Activated CD8-positive, alpha-beta memory T cell treated with anti-CD3 and anti-CD28 coated beads, Interleukin-2, amount 50 U/mL, for 1 hour (primary cell): ENCODE measurements around the gene PTGR2.
"Not testable (repeated sequence)": the region's sequence is repeated elsewhere in the genome, so short reads cannot be mapped to it uniquely, and the experiment has no call there.

Source experiments
- DNase-seq: peaks from one replicate; pipeline ENCODE4 v3.0.0-alpha.2; 2020; ENCODE audit errors: extremely low read depth

PTGR2 gene

DNA sequence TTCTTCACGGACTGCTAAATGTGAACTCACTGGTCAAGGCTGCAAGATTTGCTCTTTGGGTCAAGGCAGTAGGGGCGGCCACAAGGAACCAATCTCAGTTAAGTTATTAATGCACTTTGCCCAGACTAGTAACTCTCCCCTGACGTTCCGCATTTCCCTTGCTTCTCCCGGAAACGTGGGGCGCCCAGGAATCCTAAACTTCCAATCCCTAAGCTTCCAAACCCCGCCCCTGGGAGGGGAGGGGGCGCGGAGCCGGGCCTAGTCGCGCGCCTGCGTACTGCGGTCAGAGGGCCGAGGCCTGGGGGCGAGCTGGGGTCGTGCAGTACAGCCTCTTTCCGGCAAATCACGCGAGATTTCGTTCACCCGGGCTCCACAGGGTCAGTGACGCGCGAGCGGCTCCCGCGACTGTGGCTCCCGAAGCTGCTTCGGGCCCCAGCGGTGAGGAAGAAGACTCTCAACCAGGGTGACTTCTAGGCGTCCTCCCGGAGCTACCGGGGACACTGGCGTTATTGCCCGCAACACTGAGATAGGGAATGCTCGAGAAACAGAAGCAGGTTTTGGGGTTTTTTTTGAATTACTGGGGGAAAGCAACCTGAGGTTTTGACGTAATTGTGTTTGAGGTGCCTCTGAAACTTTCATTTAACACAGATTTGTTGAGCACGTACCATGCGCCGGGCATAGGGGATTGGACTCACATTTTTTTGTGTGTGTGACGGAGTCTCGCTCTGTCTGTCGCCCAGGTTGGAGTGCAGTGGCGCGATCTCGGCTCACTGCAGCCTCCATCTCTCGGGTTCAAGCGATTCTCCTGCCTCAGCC is at the start of gene PTGR2:
PTGR2 (plus strand) TSS at position 265 of the 816 bp plus-strand sequence. CDS start 7,032 bp downstream, outside the sequence.
- peak; percentile 91 for DNase-seq

DNA sequence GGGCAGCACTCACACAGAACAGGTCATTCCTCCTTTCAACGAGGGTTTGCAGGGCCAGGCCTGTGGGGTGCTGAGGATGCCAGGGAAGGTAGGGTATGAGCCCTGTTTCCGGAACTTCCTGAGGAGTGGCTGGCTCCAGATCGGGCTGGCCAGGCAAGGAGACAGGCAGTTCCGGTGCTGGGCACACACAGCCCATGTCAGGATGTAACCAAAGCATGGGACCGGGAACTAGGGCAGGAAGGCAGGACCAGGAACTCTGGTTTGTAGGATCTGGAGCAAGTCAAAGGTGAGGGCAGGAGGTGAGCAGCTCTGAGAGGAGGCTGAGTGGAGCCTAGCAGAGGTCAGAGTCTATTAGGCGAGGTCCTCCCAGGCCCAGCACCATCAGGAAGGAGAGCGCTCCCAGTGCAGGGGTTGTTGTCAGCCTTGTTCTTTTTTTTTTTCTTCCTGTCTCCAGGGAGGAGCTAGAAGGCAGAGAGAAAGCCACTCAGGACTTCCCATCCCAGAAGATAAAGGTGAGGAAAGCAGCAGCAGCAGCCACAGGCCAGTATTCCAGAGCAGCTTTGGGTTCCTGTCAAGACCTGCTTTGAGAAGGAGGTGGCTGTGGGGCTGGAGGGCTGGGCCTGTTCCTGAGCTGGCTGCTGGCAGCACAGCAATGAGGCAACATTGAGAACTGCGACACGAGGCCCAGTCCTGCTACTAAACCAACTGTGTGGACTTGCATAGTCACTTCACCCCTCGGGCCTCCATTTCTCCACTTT is 49.0 kb upstream of the PTGR2 start:
- no peak for DNase-seq

DNA sequence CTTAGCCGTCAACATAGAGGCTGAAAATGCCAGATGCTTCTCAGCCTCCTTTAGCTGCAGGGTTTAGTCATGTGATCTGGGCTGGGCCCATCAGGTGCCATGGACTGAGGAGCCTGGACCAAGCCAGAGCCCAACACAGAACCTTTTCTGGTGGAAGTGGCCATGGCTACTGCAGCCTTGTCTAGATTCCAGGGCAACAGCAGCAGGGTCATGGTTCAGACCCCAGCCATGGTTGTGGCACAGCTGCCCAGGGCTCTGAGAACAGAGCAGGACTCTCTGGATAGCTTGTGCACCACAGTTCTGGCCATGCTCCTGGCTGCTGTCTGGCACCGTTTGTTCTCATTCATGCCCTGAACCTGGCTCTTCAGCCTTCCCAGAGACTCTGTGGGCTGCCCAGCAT is 47.0 kb upstream of the PTGR2 start:
- DNase-seq: no peak

DNA sequence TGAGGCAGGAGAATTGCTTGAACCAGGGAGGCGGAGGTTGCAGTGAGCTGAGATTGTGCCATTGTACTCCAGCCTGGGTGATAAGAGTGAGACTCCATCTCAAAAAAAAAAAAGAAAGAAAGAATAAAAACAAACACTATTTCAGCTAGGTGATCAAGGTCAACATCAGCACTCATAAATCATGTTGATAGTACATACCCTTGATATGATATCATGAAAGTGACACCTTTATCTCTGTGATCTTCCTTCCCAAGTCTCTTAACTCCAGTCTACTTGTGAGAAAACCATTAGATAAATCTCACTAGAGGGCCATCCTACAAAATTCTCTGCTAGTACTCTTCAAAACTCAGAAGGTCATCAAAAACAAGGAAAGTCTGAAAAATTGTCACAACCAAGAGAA is 44.2 kb upstream of the PTGR2 start:
- DNase-seq: no peak

DNA sequence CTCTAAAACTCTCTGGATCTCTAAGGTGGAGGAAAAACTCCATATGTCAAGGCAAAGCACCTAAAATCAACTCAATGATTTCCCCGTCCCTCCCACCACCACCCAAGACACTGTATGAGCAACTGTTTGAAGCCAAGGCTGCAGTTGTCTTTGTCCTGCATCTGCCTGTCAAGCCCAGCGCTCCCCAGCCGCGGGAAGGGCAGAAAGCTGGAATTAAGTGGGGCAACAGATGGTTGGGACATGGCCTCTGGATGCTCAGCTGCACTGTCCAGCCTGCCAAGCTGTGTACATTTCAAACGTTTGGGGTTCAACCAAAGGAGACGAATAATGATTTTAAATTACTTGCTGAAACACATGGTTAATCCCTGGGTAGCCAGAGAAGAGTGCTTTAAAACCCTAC is 42.2 kb upstream of the PTGR2 start:
- no peak for DNase-seq

DNA sequence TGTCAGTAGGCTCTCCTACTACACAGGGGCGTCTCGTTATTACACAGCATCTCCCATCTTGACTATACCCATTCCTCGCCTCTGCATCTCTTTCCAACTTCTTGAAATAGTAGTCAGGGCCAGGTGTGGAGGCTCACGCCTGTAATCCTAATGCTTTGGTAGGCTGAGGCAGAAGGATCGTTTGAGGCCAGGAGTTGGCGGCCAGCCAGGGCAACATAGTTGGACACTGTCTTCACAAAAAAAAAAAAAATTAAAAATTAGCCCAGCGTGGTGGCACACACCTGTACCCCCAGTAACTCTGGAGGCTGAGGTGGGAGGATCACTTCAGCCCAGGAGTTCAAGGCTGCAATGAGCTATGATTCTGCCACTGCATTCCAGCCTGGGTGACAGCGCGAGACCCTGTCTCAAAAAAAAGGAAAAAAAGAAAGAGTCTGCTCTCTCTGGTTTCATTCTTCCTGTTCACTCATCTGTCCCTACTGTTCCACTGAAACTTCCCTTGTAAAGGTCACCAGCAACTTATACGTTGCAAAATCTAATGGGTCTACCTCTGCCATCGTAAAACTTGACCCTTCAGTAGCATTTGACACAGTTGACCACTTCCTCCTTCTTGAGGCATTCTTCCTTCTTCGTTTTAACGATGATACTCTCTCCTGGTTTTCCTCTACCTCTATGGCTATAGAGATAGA is 41.0 kb upstream of the PTGR2 start:
- DNase-seq: no peak

DNA sequence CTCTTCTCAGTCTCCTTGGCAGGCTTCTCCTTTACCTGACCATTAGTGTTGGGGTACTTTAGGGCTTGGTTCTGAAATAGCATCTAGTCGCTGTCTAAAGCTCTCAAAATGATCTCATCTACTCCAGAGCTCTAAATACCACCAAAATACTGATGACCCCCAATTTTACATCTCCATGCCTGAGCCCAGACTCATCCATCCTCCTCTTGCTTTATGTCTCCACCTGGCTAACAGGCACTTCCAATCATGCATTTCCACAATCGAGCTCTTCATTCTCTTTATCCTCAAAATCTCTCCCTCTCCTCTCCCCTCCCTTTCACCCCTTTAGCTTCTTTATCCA is 40.5 kb upstream of the PTGR2 start:
- DNase-seq: no peak

DNA sequence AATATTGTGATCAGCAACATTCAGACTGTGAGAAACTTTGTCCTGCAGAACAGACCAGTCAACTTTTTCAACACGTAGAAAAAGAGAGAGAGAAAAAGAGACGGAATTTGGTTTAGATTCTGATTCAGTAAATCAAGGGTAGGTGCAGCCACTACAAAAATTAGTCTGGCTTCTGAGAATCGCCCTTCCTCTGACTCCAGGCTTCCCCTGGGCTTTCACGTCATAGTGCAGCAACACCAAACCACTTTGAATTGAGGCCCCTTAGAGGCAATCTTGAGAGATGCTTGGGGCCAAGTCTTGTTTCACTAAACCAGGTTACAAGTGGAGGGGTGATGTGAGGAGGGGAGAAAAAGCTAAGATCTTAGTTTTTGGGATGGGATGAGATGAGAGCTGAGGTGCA is 37.5 kb upstream of the PTGR2 start:
- DNase-seq: no peak

DNA sequence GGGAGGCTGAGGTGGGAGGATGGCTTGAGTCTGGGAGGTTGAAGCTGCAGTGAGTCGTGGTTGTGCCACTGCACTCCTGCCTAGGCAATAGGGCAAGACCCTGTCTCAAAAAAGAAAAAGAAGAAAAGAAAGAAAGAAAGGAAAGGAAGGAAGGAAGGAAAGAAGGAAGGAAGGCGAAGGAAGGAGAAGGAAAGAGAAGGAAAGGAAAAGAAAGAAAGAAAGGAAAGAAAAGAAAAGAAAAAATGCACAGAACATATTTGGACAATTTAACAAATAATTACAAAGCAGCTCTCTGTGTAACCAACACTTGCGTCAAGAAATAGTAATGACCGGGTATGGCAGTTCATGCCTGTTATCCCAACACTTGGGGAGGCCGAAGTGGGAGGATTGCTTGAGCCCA is 35.8 kb upstream of the PTGR2 start:
- DNase-seq: no peak

DNA sequence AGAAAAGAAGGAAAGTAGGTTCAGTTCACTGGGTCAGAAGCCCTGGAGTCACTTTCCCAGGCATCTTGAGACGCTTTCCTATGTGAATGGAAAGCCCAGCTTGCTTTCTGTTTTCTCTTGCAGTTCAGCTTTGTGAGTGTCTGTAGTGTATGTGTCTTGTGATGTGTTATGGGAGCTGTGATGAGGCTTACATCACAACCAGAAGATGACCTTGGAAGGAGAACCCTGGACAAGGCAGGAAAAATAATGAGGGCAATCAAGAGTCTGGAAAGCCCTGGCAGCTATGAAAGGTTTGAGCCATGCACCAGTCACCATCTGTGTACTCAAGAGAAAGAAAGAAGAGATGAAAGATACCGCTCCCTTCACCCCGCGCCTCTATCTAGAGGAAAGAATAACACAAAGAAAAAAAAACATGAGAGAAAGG is 35.2 kb upstream of the PTGR2 start:
- no peak for DNase-seq

DNA sequence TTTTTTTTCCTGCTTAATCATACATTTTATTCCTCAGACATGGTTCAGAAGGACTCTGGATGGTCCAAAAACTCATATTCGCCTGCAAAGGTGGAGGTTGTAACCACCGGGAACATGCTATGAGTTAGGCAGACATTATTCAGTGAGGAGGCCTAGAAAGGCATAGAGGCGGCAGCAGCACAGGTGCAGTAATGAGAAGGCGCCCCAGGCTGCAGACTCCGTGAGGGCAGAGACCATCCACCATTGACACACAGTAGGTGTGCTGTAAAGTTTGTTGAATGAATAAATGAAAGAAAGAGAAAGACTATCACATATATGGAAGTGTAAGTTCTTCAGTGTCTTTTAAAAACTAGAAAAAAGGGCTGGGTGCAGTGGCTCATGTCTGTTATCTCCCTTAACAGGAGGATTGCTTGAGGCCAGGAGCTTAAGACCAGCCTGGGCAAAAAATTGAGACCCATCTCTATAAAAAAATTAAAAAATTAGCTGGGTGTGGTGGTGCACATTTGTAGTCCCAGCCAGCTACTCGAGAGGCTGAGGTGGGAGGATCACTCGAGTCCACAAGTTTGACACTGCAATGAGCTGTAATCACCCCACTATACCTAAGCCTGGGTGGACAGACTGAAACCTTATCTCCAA is 34.5 kb upstream of the PTGR2 start:
- DNase-seq: no peak

DNA sequence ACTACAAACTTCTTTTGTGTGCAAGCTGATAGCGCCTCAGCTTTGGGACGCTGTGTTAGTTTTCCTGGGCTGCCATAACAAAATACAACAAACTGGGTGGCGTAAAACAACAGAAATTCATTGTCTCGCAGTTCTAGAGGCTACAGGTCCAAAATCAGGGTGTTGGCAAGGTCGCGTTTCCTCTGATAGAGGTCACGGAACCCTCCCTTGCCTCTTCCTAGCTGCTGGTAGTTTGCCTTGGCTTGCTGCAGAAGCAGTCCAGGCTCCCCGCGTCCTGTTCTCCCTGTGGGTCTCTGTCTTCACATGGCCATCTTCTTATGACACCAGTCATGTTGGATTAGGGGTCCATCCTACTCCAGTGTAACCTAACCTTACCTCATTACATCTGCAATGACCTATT is 32.8 kb upstream of the PTGR2 start:
- no peak for DNase-seq

DNA sequence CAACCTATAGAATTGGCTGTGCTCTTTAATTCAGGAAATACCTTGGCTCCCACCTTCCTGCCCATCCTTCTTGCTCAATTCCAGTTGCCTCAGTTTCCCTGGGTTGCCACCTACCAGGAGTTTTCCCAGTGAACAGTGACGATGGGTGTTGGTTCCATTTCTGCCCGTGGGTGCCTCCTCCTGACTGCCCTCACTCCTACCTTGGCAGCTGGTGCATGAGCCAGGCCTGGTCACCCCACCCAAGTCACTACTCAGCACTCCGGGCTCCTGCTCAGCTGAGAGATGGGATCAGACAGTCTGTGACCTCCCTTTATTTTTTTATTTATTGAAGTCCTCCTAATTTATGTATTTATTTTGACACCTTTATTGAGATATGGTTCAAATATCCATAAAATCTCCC is 31.0 kb upstream of the PTGR2 start:
- DNase-seq: no peak

DNA sequence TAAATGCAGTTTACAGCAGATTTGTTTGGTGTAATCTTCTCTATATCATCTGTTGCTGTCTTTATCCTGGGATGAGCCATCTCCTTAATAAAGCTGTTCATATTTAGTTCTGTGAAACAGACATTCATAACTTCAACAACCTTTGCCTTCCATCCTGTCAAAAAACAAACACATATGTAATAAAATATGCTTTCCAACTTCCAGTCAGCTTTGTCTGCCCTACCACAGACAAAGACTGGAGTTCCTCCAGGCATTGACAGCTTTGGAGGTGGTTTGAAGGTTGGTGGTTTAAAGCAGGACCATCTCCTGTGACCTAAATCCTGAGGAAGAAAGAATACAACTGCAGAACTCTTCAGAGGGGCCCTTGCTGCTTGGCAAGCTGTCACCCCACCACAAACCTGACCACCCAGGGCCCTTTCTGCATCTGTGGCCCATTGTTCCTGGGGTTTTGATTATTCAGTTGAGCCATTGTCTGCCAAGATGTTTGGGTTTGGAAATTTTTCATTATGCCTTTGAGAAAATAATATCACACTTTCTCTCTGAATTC is 28.2 kb upstream of the PTGR2 start:
- DNase-seq: no peak

DNA sequence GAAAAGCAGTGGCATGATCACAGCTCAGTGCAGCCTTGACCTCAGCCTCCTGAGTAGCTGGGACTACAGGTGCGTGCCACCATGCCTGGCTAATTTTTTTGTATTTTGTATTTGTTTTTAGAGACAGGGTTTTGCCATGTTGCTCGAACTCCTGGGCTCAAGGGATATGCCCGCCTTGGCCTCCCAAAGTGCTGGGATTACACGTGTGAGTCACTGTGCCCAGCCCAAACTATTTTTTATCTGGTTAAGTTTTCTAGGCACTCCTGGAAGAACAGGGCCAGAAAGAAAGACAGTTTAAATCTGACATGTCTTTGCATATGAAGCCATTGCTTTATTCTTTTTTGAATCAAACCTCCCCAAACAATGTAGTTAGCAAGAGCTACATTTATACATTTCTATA is 27.5 kb upstream of the PTGR2 start:
- DNase-seq: no peak

DNA sequence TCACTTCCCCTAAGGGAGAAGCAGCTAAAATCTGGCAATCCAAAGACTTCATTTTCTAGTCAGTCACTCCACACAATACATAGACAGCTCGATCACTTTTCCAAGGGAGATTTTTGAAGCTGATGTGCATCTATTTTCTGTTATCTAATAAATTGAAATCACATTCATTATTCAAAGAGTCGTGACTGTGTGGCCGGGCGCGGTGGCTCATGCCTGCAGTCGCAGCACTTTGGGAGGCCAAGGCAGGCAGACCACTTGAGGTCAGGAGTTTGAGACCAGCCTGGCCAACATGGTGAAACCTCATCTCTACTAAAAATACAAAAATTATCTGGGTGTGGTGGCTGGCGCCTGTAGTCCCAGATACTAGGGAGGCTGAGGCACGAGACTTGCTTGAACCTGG is 27.1 kb upstream of the PTGR2 start:
- DNase-seq: no peak

DNA sequence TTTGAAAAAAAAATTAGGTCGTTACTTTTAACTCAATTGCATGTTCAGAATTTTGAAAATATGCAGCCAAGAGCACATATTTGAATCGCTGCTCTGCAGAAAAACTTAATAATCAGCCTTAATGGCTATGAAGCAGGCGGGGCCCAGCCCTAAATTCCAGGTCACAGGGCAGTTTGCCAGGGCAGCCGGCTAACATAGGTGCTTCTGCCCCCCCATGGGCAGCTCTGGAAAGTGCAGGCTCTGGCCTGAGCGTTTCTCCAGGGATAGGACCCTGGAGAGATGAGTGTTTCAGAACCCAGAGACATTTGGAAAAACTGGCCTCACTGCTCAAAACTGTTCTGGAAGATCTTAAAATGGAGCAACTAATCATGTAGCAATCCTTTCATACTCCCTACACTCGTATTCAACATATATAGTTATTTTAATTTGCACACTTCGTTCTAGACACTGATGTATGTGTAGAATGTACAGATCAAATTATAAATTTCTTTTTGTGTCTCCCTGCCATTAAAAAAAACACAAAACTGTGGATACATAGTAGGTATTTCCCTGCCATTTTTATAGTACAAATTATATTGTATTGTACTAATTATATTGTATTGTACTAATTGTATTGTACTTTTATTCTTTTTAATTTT is 26.0 kb upstream of the PTGR2 start:
- peak; percentile 57 for DNase-seq

DNA sequence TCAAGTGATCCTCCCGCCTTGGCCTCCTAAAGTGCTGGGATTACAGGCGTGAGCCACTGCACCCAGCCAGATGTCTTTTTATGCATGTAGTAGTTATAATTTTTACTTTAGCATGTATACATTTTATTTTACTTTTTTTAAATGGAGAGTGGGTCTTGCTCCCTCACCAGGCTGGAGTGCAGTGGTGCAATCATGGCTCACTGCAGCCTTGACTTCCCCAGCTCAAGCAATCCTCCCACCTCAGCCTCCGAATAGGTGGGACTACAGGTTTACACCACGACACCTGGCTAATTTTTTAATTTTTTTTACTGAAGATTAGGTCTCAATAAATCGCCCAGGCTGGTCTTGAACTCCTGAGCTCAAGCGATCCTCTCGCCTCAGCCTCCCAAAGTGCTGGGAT is 24.4 kb upstream of the PTGR2 start:
- DNase-seq: not testable (repeated sequence)

DNA sequence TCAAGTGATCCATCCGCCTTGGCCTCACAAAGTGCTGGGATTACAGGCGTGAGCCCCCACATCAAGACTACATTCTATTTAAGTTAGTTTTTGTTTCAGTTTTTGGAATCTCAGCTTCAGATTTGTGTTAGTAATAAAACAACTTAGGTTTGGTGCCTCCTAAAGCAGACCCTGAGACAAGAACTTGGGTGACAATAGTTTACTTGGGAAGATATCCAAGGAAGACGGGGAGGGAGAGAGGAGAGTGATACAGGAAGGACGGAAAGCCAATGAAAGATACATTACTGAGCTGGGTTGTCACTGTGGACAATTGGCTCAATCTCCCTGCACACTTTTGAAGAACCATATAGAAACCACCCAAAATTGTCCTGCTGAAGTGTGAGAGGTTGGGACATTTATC is 22.6 kb upstream of the PTGR2 start:
- DNase-seq: no peak

DNA sequence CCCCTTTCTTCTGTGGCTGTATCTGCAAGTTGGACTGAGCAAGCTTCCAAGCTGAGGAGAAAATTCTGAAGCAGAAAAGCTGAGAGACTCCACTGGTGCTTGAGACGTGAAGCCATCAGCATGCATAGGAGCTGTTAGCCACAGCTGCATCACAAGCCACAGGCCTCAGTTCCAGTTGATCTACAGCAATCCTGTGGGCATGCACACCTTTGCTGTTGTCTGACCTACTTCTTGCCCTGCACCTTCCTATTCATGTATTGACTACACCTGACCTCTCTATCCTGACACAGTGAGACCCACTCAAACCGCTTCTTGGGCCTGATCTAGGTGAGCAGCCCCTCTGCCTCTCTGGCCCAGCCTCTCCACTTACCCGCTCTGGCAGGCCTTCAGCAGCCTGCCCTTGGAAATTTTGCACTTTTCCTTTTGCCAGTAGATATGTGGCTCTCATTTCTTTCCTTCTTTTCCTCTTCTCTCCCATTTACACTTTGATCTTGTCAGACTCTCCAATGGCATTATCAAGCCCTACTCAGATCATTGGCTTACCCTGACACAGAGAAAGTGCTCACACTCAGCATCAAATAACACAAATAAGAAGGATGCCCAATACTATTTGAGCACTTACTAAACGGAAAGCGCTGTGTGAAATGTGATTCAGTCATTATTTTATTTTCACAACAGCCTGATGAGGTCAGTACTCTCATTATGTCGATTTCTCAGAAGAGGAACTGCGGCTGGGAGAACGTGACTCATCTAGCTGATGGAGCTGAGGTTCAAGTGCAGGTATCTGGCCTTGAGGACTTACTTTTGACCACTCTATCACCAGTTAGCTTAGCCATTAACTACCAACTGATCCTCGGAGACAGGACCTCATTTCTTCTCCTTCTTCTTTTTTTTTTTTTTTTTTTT is 21.9 kb upstream of the PTGR2 start:
- DNase-seq: no peak
